ENCODE data around the gene ERICH6B. TPM values are rescaled to one million over a fixed set of nuclear protein-coding genes. Genes with fewer than 3 reads are reported as not detected.

ERICH6B gene
- total and polyA plus RNA-seq, 10 of the 15 experiments (the other 5 are each of a cell fraction or from before 2014, with no cell fraction given) = 0.27 to 0.75 (median 0.33) TPM; not detected in 7

DNA sequence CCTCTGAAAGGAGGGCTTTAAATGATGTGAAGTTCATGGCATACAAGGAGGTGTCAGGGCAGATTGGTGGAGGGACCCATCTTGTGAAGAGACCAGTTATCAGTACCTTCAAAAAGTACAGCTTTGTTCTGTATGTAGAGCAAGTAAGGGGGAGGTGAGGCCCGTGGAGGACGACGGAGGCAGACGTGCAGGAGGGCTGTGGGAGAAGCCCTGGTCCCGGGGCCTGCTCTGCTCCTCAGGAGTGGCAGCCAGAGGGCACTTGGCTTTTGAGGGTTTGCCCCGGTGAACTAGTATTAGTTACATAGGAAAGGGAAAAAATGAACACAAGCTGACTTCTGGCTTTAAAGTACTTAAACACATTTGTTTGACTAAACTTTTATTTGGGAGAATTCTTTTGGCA is 108.7 kb downstream of the ERICH6B start:
- intact Hi-C loops (cut with micrococcal nuclease; ENCODE audit: unreplicated experiment) (no loop called here), in situ Hi-C loops (cut with MboI) (no loop called here)
- Histone ChIP-seq H4K20me1 (ENCODE audit: control insufficient read depth, insufficient read depth) (no peaks in the 10 kb centered on the region), H3K9ac (ENCODE audit: control insufficient read depth, insufficient read depth, low read length) (no peak overlapping the region), H3K27me3 (replicated peaks in 1 of 2; ENCODE audit: control insufficient read depth in 2 of 2, insufficient read depth in 2 of 2, low read length in 1 of 2) (no peaks in the 10 kb centered on the region), H3K4me1 (ENCODE audit: control insufficient read depth, insufficient read depth, low read length) (no peaks in the 10 kb centered on the region), H2AFZ (ENCODE audit: control insufficient read depth, low read depth, low read length) (no peak overlapping the region), H3K4me3 (no peak overlapping the region), H3K27ac (ENCODE audit: control insufficient read depth, insufficient read depth) (no peak overlapping the region), H3K4me2 (ENCODE audit: control insufficient read depth, insufficient read depth) (no peak overlapping the region), H3K36me3 (ENCODE audit: control insufficient read depth in 2 of 2, insufficient read depth in 2 of 2, low read length in 1 of 2) (peaks cover 11 to 43% of the 10 kb centered on the region in 2 experiments), H3K9me3 (replicated peaks; ENCODE audit: control insufficient read depth, insufficient read depth, low read length) (no peaks in the 10 kb centered on the region), H3K79me2 (ENCODE audit: control insufficient read depth, insufficient read depth, low read length) (no peaks in the 10 kb centered on the region)
- ChIA-PET POLR2A (no interaction called here), SMC1A (ENCODE audit: uncharacterized antibody, unreplicated experiment) (no interaction called here), RAD21 (ENCODE audit: unreplicated experiment) (interaction anchor here (1.1 kb wide), 1 partner anchor 211 kb away, joined by 3 read pairs; no protein-coding TSS in a partner anchor), CTCF (interaction anchor here (0.9 to 1.7 kb wide), 3 partner anchors 12 to 136 kb away, joined by 3 to 4 read pairs (median 4); no protein-coding TSS in a partner anchor)
- no peak for ATAC-seq
- no peak for FAIRE-seq
- WGBS (ENCODE audit: insufficient coverage, insufficient replicate concordance, low lambda C conversion rate, missing lambda C conversion rate) = 100% methylated on average over 6 of the region's 6 CpGs
- BruUV-seq (replicated peaks) = no TSS peak
- no peak for TF ChIP-seq HDAC6 (IDR thresholded peaks at IDR 0.05; ENCODE audit: unreplicated experiment)
- no peak for TF ChIP-seq MYC (IDR thresholded peaks at IDR 0.05; ENCODE audit: insufficient read depth, insufficient read length, insufficient replicate concordance, low read length, severe bottlenecking)
- no peak for TF ChIP-seq MXI1 (IDR thresholded peaks at IDR 0.05; ENCODE audit: low read depth, low read length)
- no peak for TF ChIP-seq ZNF622 (IDR thresholded peaks at IDR 0.05)
- no peak for DNase-seq (ENCODE audit: low read depth, low spot score)

DNA sequence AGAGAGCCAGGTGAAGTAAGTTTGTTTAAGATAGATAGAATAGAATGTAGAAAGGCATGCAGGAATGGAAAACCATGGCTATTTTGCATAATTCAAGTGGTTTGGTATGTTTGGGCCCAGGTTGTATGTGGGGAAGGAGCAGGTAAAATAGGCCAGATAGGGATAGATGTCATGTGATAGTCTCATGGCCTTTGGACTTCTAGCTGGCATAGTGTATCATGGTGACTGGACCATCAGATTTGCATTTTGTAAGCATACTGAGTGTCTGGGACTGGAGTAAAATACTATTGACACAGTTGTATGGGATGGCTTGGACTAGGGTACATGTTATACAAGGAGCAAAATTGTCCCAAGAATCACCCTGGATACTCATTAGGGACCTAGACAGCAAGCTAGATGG is 111.9 kb downstream of the ERICH6B start:
- intact Hi-C loops (cut with micrococcal nuclease; ENCODE audit: unreplicated experiment) = no loop called here
- no peaks in the 10 kb centered on the region for H3K27me3 ChIP-seq (replicated peaks in 1 of 2; ENCODE audit: control insufficient read depth in 2 of 2, insufficient read depth in 2 of 2, low read length in 1 of 2)
- no peak overlapping the region for H2AFZ ChIP-seq (ENCODE audit: control insufficient read depth, low read depth, low read length)
- H4K20me1 ChIP-seq (ENCODE audit: control insufficient read depth, insufficient read depth) = no peaks in the 10 kb centered on the region
- H3K9me3 ChIP-seq (replicated peaks; ENCODE audit: control insufficient read depth, insufficient read depth, low read length) = no peaks in the 10 kb centered on the region
- BruUV-seq (replicated peaks) = TSS peak; percentile 46
- H3K4me1 ChIP-seq (ENCODE audit: control insufficient read depth, insufficient read depth, low read length) = no peaks in the 10 kb centered on the region
- peaks cover 9 to 28% of the 10 kb centered on the region in 2 experiments for H3K36me3 ChIP-seq (ENCODE audit: control insufficient read depth in 2 of 2, insufficient read depth in 2 of 2, low read length in 1 of 2)
- H3K79me2 ChIP-seq (ENCODE audit: control insufficient read depth, insufficient read depth, low read length) = no peaks in the 10 kb centered on the region
- no peak for FAIRE-seq
- no peak overlapping the region for H3K4me2 ChIP-seq (ENCODE audit: control insufficient read depth, insufficient read depth)
- no peak for DNase-seq (ENCODE audit: low read depth, low spot score)
- CTCF ChIA-PET = interaction anchor here (0.7 kb wide), 1 partner anchor 133 kb away, joined by 4 read pairs; no protein-coding TSS in a partner anchor
- RAD21 ChIA-PET (ENCODE audit: unreplicated experiment) = interaction anchor here (1.3 kb wide), 1 partner anchor 92 kb away, joined by 5 read pairs; no protein-coding TSS in a partner anchor
- H3K27ac ChIP-seq (ENCODE audit: control insufficient read depth, insufficient read depth) = no peak overlapping the region
- SMC1A ChIA-PET (ENCODE audit: uncharacterized antibody, unreplicated experiment) = interaction anchor here (1.3 kb wide), 1 partner anchor 11 kb away, joined by 3 read pairs; no protein-coding TSS in a partner anchor
- in situ Hi-C loops (cut with MboI) = no loop called here
- no peak for ATAC-seq
- POLR2A ChIA-PET = interaction anchor here (1.1 kb wide), 1 partner anchor 22 kb away, joined by 3 read pairs; no protein-coding TSS in a partner anchor
- H3K9ac ChIP-seq (ENCODE audit: control insufficient read depth, insufficient read depth, low read length) = no peak overlapping the region
- H3K4me3 ChIP-seq = no peak overlapping the region
- TF ChIP-seq POLR2AphosphoS2 (IDR thresholded peaks at IDR 0.05; ENCODE audit: low read depth, low read length) (no peak), KDM1A (IDR thresholded peaks at IDR 0.05; ENCODE audit: borderline replicate concordance) (no peak), CBX5 (IDR thresholded peaks at IDR 0.05; ENCODE audit: low read depth) (no peak), MYC (IDR thresholded peaks at IDR 0.05; ENCODE audit: insufficient read depth, insufficient read length, insufficient replicate concordance, low read length, severe bottlenecking) (no peak), MLLT1 (IDR thresholded peaks at IDR 0.05) (no peak), ZNF274 (IDR thresholded peaks at IDR 0.05; ENCODE audit: insufficient read depth, insufficient read length) (no peak), JUND (IDR thresholded peaks at IDR 0.05; ENCODE audit: low read depth, low read length) (no peak), LARP7 (IDR thresholded peaks at IDR 0.05) (no peak)
- TF ChIP-seq, protein P1, sequence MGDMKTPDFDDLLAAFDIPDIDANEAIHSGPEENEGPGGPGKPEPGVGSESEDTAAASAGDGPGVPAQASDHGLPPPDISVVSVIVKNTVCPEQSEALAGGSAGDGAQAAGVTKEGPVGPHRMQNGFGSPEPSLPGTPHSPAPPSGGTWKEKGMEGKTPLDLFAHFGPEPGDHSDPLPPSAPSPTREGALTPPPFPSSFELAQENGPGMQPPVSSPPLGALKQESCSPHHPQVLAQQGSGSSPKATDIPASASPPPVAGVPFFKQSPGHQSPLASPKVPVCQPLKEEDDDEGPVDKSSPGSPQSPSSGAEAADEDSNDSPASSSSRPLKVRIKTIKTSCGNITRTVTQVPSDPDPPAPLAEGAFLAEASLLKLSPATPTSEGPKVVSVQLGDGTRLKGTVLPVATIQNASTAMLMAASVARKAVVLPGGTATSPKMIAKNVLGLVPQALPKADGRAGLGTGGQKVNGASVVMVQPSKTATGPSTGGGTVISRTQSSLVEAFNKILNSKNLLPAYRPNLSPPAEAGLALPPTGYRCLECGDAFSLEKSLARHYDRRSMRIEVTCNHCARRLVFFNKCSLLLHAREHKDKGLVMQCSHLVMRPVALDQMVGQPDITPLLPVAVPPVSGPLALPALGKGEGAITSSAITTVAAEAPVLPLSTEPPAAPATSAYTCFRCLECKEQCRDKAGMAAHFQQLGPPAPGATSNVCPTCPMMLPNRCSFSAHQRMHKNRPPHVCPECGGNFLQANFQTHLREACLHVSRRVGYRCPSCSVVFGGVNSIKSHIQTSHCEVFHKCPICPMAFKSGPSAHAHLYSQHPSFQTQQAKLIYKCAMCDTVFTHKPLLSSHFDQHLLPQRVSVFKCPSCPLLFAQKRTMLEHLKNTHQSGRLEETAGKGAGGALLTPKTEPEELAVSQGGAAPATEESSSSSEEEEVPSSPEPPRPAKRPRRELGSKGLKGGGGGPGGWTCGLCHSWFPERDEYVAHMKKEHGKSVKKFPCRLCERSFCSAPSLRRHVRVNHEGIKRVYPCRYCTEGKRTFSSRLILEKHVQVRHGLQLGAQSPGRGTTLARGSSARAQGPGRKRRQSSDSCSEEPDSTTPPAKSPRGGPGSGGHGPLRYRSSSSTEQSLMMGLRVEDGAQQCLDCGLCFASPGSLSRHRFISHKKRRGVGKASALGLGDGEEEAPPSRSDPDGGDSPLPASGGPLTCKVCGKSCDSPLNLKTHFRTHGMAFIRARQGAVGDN (IDR thresholded peaks at IDR 0.05) = no peak
